ENCODE data around the gene ICAM2.
"Not testable (repeated sequence)": the region's sequence is repeated elsewhere in the genome, so short reads cannot be mapped to it uniquely, and the experiment has no call there.

The ICAM2 gene

DNA sequence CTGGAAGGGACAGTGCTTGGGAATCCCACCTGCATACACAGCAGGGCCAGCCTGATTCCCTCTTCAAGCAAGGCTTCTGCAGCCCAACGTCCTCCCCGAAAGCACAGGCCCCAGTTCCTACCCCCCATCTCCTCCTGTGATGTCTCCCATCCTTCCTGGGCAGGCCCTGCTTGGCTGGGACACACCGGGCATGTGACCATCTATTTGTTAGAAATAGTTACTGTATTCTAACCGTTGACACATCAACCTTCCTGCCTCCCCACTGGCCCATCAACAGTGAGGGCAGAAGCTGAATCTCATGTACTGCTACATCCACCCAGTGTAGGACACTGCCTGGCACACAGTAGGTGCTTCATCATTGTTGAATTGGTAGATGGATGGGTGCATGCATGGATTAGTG, 11.6 kb downstream of the ICAM2 start:
- no peak for DNase-seq

DNA sequence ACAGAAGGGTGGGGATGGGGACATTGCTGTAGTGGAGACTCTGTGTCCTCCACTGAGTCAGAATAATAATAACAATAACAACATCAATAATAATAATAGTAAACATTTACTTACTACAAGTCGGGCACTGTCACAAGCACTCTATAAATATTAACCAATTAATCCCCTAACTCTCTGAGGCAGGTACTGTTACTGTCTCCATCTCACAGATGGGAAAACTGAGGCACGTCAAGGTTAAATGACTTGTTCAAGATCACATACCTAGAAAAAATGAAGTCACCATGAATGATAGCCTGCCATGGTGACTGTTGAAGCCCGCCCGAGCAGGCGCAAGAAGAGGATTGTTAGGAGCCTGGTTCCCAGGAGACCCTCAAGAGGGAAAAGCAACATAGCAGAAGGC, 12.1 kb downstream of the ICAM2 start:
- DNase-seq, result no peak

DNA sequence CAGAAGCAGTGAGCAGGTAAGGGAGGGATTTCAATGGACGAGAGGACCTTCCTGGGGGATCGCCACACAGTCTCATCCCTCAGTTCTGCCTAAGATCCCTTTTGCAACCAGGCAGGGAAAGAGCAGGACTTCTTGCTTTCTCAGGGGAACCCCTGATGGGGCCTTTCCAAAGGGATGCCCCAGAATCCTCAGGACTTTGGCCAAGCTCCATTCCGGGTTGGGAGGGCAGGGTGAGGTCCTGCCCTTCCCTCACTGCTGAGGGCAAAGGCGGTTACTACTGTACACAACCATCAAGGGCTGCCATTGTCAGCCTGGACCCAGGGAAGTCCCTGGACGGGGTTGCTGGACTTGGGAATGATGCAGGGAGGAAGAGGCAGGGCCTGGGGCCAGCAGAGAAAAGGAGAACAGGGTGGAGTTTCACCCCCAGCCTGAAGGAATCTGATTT, 12.6 kb downstream of the ICAM2 start:
- no peak for DNase-seq

DNA sequence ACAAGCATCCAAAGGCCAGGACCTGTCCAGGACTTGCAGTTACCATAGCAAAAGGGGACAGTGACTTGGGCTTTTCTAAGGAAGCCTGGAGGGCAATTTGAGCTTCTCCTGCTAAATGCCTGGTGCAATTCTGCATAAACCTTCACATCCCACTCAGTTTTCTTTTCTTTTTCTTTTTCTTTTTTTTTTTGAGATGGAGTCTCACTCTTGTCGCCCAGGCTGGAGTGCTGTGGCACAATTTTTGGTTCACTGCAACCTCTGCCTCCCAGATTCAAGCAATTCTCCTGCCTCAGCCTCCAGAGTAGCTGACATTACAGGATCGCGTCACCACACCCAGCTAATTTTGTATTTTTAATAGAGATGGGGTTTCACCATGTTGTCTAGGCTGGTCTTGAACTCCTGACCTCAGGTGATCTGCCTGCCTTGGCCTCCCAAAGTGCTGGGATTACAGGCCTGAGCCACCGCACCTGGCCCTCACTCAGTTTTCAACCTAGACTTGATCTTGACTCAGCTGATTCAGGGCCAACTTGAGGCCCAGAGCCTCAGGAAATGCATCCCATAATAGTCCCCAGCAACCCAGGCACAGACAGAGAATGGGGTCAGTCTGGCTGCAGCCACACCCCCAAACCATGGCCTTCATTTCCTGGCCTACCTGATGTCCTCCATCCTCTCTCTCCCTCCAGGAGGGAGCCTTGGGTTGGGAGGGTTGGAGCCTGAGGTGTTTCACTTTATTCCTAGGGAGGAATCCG, 13.2 kb downstream of the ICAM2 start:
- not testable (repeated sequence) for DNase-seq

DNA sequence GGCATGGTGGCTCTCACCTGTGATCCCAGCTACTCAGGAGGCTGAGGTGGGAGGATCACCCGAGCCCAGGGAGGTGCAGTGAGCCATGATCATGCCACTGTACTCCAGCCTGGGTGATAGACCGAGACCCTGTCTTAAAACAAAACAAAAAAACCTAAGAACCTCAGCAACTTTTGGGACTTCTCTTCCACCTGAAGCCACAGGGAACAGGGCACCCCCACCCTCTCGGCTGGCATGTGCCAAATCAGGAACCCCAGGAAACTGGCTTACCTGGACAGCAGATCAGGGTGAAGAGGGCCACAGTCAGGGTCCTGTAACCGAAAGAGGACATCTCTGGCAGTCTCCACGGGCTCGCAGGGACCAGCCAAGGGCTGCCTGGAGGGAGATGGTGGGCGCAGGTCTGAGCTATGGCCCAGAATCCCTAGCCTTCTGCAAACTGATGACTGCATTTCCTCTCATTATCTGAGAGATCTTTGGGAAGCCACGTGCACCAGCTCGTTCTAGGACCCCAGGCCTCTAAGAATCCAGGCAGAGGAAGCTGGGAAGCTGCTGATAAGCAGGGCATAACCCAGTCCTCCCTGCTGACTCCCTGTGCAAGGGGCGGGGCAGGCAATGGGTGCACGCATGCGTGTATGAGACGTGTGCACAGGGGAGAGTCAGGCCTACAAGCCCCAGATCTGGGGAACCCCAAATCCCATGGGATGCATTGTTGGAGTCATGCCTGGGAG, 13.9 kb downstream of the ICAM2 start:
- no peak for DNase-seq

DNA sequence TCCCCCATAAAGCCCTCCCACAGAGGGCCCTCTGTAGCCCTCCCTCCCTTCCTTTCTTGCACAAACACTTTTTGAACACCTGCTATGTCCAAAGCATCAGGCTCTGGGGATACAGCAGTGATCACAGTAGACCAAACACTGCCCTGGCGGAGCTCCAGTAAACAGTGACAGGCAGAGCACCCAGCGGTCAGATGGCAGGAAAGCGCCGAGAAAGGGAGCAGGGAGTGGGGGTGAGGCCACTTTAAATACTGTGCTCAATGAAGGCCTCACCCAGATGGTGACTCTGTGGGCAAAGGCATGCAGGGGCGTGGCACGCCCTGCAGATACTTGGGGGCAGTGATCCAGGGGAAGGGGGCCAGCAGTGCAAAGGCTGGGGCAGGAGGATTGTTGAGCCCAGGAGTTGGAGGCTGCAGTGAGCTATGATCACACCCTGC, 14.7 kb downstream of the ICAM2 start:
- DNase-seq, result no peak

DNA sequence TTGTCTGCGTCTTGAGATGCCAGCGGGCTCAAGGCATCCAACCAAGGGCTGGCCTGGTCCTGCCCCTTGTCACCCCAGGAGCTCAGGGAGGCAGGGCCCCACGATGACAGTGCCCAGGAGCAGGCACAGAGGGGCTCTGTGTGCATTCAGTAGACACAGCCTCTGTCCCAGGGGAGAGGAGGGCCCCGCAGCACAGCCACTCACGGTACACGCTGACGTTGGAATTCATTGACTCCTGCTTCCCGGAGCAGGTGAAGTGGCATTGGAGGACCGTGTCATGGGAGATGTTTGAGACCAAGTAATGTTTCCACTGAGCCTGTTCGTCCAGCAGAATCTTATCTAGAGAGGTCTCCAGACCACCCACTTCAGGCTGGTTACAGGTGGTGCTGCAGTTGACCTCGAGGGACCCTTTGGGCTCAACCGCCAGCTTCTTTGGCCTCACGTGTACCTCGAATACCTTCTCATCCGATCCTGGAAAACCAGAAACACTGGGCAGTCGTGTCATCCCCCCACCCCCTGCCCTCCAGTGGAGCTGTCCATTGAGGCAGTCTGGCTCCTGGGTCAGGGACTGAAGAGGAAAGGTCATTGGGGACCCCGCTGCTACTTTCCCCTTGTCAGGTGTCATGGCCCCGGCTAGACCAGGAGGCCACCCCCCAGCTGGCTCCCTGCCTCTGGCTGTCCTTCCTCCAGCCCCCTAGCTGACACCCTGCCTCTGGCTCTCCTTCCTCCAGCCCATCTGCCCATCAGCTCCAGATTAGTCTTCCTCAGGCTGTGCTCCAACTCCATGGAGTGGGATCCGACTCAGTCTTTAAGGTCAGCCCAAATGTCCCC, 15.3 kb downstream of the ICAM2 start:
- no peak for DNase-seq

DNA sequence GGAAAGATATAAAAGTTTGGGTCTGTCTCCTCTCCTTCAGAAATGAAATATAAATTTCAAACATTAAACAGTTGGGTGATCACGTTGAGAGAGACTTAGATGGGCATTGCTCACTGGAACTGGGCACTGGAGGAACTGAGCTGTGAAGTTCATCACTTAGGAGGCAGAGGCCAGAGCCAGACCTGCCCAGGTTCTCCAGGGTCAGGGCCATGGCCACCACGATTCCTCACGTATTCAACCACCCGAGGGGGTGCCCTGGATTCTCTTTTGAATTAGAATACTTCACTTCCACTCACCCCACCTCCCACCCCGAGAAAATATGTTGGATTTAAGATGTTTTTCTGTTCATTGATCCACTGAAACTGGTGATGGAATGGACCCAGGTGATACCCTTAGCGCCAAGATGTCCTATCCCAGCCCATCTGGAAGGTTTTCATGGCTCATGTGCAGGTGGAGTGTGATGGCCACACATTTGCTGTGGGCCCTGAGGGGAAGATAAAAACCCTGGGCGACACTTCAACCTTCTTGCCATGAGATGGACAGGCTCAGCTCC, 16.1 kb downstream of the ICAM2 start:
- no peak for DNase-seq

DNA sequence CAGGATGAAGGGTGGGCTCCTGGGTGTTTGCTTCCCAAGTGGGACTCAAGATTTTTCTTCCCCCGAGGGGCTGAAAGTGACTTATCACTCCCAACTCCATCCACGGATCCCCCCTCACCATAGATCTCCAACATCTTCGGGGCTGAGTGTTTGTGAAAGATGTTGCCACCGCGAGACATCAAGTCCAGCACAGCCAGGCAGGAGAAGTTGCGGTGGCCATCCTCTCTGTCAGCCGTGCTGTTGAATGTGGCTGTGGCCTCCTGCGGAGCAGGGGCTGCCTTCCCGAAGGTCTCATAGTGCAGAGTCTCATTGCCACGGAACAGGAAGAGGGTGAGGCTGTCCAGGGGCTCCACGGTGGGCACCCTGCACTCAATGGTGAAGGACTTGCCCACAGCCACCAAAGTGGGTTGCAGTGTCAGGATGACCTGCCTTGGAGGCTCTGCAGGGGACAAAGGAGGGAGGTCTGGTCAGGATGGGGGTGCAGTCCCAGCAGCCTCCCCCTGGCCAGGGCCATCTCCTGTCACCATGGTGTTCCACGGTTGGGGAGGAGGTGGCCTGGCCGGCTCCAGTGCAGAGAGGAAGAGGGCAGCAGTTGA, 16.8 kb downstream of the ICAM2 start:
- DNase-seq, result no peak

DNA sequence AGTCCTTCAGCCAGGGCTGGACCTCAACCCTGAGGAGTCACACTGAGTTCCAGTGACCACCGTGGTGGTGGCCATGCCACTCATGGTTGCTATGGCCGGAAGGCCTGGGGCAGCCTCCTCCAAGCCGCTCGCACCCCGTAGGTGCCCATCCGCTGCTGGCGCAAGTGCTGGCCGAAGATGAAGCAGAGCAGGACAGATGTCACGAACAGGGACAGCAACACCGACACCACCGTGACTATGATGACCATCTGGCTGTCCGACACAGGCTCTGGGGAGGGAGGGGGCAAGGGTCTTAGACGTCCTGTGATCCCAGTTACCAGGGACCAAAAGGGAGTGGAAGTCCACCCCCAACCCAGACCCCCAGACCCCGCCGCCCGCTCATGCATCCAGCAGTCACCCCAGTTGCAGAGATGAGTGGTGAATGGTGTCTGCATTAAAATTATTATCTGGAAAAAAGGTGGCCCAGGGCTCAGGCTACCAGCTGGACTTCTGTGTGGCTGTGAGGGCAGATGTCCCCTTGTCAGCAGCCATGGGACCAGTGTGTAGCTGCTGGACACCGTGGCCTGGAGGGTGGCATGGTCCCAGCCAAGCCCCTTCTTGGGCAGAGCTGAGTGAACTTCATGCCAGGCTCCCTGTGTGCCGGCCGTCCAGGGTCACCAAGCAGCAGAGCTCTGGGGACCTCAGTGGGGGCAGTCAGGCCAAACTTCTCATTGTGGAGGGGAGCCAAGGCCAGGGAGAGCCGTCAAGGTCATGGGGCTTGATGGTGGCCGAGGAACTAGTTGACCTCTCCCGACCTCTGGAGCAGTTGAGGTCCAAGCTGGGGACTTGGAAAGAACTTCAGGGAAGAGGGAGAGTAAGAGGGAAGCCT, 17.5 kb downstream of the ICAM2 start:
- DNase-seq, result no peak

DNA sequence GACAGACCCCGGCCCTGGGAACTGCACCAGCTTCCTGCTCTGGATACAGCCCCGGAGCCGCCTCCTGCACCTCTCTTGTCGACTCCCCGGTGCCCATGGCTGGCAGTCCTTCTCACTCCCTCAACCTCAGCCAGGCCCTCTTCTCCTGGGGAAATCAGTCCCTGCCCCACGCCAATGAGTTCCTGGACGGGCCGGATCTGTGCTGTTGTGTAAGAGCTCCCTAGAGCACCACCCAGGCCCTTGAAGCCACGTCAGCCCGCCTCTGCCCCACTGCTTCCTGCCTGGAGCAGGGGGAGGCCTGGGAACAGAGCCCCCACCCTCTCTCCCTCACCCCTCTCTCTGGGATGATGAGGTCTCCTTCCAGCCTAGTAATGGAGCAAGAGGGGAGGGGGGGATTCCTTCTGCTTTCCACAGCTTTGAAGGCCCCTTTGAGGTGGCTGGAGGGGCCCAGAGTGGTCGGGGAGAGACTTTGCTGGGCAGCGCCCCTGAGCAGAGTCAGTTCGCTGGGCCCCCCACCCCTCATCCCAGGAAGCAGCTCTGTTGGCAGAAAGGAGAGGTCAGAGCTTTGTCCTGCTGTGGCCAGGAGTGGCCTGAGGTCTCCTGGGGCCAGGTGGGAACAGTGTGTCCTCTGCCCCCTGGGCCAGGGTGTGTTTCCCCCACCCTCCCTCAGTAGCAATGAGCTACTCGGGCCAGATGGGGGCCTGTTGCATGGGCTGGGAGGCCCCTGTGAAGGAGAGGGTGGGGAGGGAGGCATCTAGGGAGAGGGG, 18.5 kb downstream of the ICAM2 start:
- DNase-seq, result no peak

DNA sequence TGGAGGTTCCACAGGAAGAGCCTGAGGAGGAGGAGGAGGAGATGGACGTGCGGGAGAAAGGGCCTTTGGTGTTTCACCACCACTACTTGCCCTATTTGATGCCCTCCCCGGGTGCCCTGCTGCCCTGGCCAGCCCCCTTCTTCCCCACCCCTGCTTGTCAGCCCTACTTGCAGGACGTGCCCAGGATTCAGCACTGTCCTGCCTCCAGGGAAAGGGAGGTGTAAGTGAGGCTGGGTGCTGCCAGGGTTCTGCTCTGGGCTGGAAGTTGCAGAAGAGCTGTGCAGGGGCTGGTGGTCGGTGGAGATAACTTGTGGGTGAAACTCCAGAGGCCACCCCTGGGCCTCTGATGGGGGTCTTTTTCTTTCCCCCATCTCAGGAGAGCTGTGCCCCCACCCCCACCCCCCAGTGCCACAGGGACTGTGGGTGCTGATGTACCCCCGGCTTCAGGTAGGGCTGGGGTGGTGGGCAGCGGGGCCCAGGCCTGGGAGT, 19.3 kb downstream of the ICAM2 start:
- DNase-seq, result no peak

DNA sequence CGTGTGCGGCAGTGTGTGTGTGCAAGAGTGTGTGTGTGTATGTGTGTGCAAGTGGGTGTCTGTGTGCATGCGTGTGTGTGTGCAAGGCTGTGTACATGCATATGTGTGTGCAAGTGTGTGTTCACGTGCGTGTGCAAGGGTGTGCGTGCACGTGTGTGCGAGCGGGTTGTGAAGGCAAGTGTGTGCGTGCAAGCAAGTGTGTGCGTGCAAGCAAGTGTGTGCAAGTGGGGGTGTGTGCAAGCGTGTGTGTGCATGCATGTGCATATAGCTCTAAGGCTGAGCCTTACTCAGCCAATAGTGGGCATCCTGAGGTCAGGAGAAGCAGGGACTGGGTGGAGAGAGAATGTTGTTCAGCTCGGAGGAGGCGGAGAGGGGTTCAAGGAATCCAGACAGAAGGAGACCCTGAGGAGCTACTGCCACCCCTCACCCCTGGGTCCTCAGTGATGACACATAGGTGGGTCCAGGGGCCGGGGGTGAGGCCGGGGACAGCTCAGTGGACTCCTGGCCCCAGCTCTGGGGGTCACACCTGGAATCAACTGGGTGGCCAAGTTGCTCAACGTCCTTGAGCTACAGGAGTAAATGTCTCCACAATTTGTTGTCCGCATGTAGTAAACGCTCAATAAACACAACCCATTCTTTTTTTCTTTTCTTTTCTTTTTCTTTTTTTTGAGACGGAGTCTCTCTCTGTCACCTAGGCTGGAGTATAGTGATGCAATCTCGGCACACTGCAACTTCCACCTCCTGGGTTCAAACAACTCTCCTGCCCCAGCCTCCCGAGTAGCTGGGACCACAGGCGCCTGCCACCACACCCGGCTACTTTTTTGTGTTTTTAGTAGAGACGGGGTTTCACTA, 20.5 kb downstream of the ICAM2 start:
- DNase-seq, result no peak

DNA sequence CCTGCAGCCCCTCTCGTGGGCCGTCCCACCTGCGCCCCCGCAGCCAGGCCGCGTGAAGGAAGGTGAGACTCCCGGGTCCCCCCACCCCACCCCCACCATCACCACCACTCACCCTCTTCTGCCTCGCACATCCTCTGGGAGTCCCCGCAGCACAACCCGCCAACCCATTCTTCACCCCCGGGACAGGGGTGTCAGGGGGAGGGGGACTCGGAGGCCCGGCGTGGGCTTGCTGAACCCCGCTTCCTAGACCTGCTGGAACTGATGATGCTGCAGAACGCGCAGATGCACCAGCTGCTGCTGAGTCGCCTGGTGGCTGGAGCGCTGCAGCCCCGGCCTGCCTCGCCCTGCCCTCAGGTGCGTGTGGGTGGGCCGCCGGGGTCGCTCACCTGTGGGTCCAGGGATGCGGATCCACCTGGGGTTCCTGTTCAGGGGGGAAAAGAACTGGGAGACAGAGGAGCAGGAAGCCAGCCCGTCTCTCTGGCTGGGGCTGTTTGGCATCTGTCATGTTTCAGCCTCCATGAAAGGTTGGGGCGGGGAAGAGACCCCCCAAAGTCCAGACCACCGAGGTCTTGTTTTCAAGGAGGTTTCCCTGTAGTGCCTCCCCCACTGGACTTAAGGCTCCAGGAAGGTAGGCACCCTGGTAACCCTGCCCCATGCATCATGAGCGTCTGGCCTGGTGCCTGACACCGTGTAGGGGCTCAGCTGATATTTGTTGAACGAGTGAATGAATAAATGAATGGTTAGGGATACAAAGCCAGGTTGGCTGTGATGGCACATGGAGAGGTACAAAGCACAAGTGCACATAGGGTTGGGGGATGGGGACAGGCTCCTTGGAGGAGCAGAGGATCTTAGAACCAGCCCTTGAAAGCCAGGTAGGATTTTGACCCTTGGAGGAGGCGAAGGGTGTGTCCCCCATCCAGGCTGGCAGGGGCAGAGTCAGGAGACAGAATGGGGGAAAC, 21.4 kb downstream of the ICAM2 start:
- DNase-seq, result no peak

DNA sequence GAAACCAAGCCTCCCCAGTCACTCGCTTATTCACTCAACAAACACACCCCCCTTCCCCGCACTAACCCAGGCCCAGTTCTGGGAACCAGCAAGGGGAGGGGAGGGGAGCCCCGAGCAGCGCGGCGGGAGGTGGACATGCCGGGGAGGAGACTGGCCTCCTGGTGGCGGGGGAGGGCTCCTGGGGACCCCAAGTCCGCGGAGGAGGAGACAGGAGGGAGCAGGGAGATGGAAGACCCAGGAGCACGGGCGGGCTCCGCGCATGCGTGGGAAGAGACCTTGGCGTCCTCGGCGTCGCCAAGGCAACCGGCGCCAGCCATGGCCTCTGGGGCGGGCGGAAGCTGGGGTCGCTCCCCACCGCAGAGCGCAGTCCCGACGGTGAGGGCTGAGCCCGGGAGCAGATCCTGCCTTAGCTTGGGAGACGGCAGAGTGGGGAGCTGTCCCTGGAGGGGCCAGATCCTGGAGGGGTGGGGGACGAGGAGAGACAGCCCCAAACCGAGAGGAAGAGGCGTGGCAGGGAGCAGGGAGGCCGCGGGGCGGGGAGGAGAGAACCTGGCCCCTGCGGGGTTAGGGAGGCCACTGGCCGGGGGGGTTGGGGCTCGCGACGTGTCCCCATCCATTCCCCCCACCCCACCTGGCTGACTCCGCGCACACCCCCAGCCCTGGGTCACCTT, 22.2 kb downstream of the ICAM2 start, which contains the start of gene PRR29:
PRR29 (plus strand) TSS at position 302 of the 671 bp plus-strand sequence; CDS start at position 316, 14 bp downstream.
- no peak for DNase-seq

DNA sequence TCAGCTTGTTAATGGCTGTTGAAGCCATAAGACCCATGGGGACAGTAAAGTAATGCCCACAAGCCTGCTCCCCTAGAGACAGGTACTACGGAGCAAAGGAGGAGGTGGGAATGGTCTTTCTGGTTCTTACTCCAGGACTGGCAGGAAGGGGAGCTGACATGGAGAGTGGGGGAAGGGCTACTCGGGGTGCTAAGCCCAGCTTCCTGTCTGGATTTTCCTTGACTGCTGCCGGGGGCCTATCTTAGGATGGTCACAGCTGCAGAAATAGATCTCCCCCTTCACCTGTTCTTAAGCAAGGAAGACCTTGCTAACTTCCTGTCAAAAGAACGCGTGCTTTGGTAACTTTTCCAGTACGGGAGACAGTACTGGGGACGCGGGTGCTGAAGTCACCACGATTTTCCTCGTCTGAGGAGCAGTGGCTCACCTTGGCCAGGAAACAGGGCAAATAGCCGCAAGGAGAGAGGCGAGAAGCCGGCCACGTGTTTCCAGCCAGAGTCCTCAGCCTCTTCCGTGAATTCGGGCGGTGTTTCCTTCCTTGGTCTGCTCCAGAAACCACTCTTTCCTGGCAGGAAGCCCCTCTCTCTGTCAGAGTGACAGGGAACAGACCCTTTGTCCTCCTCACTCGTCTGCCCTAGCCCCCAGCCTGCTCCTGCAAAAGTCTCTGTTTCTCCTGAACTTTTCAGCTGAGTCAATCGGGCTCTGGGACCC, 22.9 kb downstream of the ICAM2 start:
- no peak for DNase-seq
